ENCODE measurements around the gene CNEP1R1.
A peak's percentile ranks its signal among the peaks of the same experiment; 100 is the strongest.
"Not testable (repeated sequence)": the region's sequence is repeated elsewhere in the genome, so short reads cannot be mapped to it uniquely, and the experiment has no call there.

CNEP1R1 gene

DNA sequence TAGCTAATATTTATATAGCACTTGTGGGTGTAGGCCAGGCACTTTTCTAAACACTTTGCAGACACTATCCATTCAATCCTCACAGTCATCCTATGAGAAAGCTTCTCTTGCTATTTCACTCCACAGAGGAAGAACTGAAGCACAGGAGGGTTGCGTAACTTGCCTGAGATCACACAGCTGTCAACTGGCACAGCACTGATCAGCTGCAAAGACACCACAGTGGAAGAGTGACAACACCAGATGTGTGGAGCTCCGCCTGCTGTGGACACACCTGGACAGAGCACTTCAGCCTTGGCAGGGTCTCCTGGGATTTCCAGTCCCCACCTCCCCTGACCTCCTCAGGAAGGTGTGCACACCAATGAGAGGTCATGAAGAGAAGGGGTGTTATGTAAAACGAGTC, 13.3 kb upstream of the CNEP1R1 start:
- POLR2A ChIA-PET, result no interaction called here
- TF ChIP-seq SP1 (IDR thresholded peaks at IDR 0.05) (no peak), LEF1 (IDR thresholded peaks at IDR 0.05; ENCODE audit: borderline replicate concordance) (no peak), FOXK2 (IDR thresholded peaks at IDR 0.05) (no peak), CTBP1 (IDR thresholded peaks at IDR 0.05; ENCODE audit: borderline replicate concordance) (no peak), L3MBTL2 (conservative IDR thresholded peaks at IDR 0.05) (no peak), FOXM1 (IDR thresholded peaks at IDR 0.05; ENCODE audit: borderline replicate concordance) (no peak), FOXA1 (IDR thresholded peaks at IDR 0.05) (no peak), HDGF (IDR thresholded peaks at IDR 0.05; ENCODE audit: borderline replicate concordance) (no peak), SUZ12 (IDR thresholded peaks at IDR 0.05) (no peak), NFRKB (IDR thresholded peaks at IDR 0.05) (no peak), ZNF384 (IDR thresholded peaks at IDR 0.05) (no peak), ELF4 (IDR thresholded peaks at IDR 0.05) (no peak), TARDBP (IDR thresholded peaks at IDR 0.05) (no peak), ARNT (IDR thresholded peaks at IDR 0.05) (no peak), BHLHE40 (IDR thresholded peaks at IDR 0.05; ENCODE audit: borderline replicate concordance) (no peak)
- TF ChIP-seq, protein P1, sequence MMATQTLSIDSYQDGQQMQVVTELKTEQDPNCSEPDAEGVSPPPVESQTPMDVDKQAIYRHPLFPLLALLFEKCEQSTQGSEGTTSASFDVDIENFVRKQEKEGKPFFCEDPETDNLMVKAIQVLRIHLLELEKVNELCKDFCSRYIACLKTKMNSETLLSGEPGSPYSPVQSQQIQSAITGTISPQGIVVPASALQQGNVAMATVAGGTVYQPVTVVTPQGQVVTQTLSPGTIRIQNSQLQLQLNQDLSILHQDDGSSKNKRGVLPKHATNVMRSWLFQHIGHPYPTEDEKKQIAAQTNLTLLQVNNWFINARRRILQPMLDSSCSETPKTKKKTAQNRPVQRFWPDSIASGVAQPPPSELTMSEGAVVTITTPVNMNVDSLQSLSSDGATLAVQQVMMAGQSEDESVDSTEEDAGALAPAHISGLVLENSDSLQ (IDR thresholded peaks at IDR 0.05), result no peak
- DNase-seq (ENCODE audit: extremely low spot score), result no peak
- CTCF ChIA-PET, result interaction anchor here (0.6 to 2.3 kb wide), 2 partner anchors 13 to 655 kb away, joined by 4 to 10 read pairs; partner anchors contain the start of gene CNEP1R1

DNA sequence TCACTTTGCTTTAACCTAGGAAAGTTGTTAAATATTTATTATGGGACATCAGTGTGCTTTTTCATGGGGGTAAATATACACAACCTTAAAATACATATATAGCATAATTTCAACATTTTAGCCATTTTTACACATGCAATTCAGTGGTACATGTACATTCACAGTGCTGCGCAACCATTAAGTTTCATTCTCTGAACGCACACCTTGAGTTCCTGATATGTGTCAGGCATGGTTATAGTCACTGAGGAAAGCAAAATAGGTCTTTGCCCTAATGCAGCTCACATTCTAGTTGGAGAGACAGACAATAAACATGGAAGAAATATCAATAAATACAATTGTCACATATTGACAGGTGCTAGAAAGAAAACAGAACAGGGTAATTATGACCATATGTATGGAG, 12.8 kb upstream of the CNEP1R1 start:
- no peak for DNase-seq (ENCODE audit: extremely low spot score)
- CTCF ChIA-PET, result interaction anchor here (0.6 to 2.3 kb wide), 2 partner anchors 13 to 654 kb away, joined by 4 to 10 read pairs; partner anchors contain the start of gene CNEP1R1
- TF ChIP-seq TARDBP (IDR thresholded peaks at IDR 0.05), result no peak
- TF ChIP-seq, protein P1 (IDR thresholded peaks at IDR 0.05), result no peak
- POLR2A ChIA-PET, result no interaction called here

DNA sequence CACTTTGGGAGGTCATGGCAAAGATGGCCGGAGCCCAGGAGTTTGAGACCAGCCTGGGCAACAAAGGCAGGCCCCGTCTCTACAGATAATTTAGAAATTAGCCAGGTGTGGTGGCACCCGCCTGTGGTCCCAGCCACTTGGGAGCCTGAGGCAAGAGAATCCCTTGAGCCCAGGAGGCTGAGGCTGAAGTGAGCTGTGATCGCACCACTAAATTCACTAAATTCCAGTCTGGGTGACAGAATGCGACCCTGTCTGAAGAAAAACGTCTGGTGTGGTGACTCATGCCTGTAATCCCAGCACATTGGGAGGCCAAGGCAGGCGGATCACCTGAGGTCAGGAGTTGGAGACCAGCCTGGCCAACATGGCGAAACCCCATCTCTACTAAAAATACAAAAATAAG, 10.8 kb upstream of the CNEP1R1 start:
- DNase-seq (ENCODE audit: extremely low spot score); POLR2A ChIA-PET; CTCF ChIA-PET: not testable (repeated sequence)

DNA sequence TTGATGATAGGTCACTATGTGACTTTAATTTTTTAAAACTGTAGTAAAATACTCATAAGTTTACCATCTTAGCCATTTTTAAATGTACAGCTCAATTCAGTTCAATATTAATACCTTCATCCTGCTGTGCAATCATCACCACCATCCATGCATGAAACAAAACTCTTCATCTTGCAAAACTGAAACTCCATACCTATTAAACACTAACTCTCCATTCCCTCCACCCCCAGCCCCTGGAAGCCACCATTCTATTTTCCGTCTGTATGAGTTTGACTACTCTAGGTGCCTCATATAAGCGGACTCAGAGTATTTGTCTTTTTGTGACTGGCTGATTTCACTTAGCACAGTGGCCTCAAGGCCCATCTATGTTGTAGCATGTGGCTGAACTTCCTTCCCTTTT, 9.4 kb upstream of the CNEP1R1 start:
- ChIA-PET CTCF (interaction anchor here (0.9 kb wide), 1 partner anchor 10 kb away, joined by 3 read pairs; the partner anchor contains the start of gene CNEP1R1), POLR2A (no interaction called here)
- TF ChIP-seq TARDBP (IDR thresholded peaks at IDR 0.05), result no peak
- no peak for TF ChIP-seq L3MBTL2 (conservative IDR thresholded peaks at IDR 0.05)
- TF ChIP-seq LEF1 (IDR thresholded peaks at IDR 0.05; ENCODE audit: borderline replicate concordance), result no peak
- TF ChIP-seq FOXM1 (IDR thresholded peaks at IDR 0.05; ENCODE audit: borderline replicate concordance), result no peak
- no peak for TF ChIP-seq HDGF (IDR thresholded peaks at IDR 0.05; ENCODE audit: borderline replicate concordance)
- no peak for TF ChIP-seq BHLHE40 (IDR thresholded peaks at IDR 0.05; ENCODE audit: borderline replicate concordance)
- no peak for TF ChIP-seq ARNT (IDR thresholded peaks at IDR 0.05)
- TF ChIP-seq SUZ12 (IDR thresholded peaks at IDR 0.05), result no peak
- no peak for TF ChIP-seq CTBP1 (IDR thresholded peaks at IDR 0.05; ENCODE audit: borderline replicate concordance)
- TF ChIP-seq NFRKB (IDR thresholded peaks at IDR 0.05), result no peak
- TF ChIP-seq ZNF384 (IDR thresholded peaks at IDR 0.05), result no peak
- DNase-seq (ENCODE audit: extremely low spot score), result no peak

DNA sequence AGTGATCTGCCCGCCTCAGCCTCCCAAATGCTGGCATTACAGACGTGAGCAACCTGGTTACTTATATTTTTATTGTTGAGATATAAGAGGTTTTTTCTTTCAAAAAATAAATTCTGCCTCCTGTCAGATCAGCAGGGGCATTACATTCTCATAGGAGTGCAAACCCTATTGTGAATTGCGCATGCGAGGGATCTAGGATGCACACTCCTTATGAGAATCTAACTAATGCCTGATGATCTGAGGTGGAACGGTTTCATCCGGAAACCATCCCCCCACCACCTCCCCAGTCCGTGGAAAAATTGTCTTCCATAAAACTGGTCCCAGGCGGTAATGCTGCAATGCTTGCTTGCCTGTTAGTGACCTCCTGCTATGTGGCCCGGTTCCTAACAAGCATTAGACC, 7.5 kb upstream of the CNEP1R1 start:
- ChIA-PET POLR2A (no interaction called here), CTCF (no interaction called here)
- TF ChIP-seq FOXM1 (IDR thresholded peaks at IDR 0.05; ENCODE audit: borderline replicate concordance) (no peak), SUZ12 (IDR thresholded peaks at IDR 0.05) (no peak), LEF1 (IDR thresholded peaks at IDR 0.05; ENCODE audit: borderline replicate concordance) (no peak), L3MBTL2 (conservative IDR thresholded peaks at IDR 0.05) (no peak), CTBP1 (IDR thresholded peaks at IDR 0.05; ENCODE audit: borderline replicate concordance) (no peak), BHLHE40 (IDR thresholded peaks at IDR 0.05; ENCODE audit: borderline replicate concordance) (no peak), ZNF384 (IDR thresholded peaks at IDR 0.05) (no peak), FOXK2 (IDR thresholded peaks at IDR 0.05) (no peak), TARDBP (IDR thresholded peaks at IDR 0.05) (no peak), FOXA1 (IDR thresholded peaks at IDR 0.05) (no peak), HDGF (IDR thresholded peaks at IDR 0.05; ENCODE audit: borderline replicate concordance) (no peak), NFRKB (IDR thresholded peaks at IDR 0.05) (no peak), ARNT (IDR thresholded peaks at IDR 0.05) (no peak)
- TF ChIP-seq, protein P1 (IDR thresholded peaks at IDR 0.05), result no peak
- no peak for DNase-seq (ENCODE audit: extremely low spot score)

DNA sequence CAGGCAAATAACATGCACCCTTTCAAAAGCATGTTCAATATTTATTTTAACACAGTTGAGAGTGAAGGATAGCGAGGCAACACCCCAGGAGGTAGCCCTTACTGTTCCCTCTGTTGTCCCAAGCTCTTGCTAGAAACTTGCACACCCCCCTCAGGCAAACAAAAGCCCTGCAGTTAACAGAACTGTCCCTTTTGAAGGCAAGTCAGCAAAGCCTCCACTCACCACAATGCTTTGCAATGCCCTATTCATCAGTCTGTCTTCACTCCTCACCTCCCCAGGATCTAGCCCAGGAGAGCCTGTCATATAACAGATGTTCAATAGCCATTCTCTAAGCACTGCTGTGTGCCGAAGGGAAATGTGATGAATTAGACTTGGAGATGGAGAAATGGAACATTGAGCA, 3.5 kb upstream of the CNEP1R1 start:
- DNase-seq (ENCODE audit: extremely low spot score), result peak; percentile 27
- POLR2A ChIA-PET, result no interaction called here
- TF ChIP-seq HDGF (IDR thresholded peaks at IDR 0.05; ENCODE audit: borderline replicate concordance) (no peak), TARDBP (IDR thresholded peaks at IDR 0.05) (no peak), FOXK2 (IDR thresholded peaks at IDR 0.05) (no peak), FOXM1 (IDR thresholded peaks at IDR 0.05; ENCODE audit: borderline replicate concordance) (no peak), NFRKB (IDR thresholded peaks at IDR 0.05) (no peak), CTBP1 (IDR thresholded peaks at IDR 0.05; ENCODE audit: borderline replicate concordance) (no peak), BHLHE40 (IDR thresholded peaks at IDR 0.05; ENCODE audit: borderline replicate concordance) (no peak), SUZ12 (IDR thresholded peaks at IDR 0.05) (no peak), FOXA1 (IDR thresholded peaks at IDR 0.05) (no peak), L3MBTL2 (conservative IDR thresholded peaks at IDR 0.05) (no peak), ARNT (IDR thresholded peaks at IDR 0.05) (no peak), LEF1 (IDR thresholded peaks at IDR 0.05; ENCODE audit: borderline replicate concordance) (no peak), ZNF384 (IDR thresholded peaks at IDR 0.05) (no peak), SP1 (IDR thresholded peaks at IDR 0.05) (no peak), ELF4 (IDR thresholded peaks at IDR 0.05) (no peak)
- TF ChIP-seq, protein P1 (IDR thresholded peaks at IDR 0.05), result no peak
- CTCF ChIA-PET, result interaction anchor here (0.7 to 1.5 kb wide), 3 partner anchors 64 to 189 kb away, joined by 3 to 4 read pairs (median 3); no protein-coding TSS in a partner anchor

Data from HEK293T (cell line).